Mesothelial cell of epicardium (in vitro differentiated cells): ENCODE results near the gene SMOC2. TPM values are rescaled to one million over a fixed set of nuclear protein-coding genes. Genes with fewer than 3 reads are reported as not detected.

Source experiments
- DNase-seq, 2 experiments: peaks; one replicate each; pipeline ENCODE4 v3.0.0; 2021; ENCODE audit warnings: low spot score in 2 of 2; ENCODE audit not compliant: unreplicated experiment in 2 of 2
- H3K27ac Mint-ChIP-seq: 2 replicates; pipeline ENCODE4 v1.8.0; 2021; ENCODE audit warnings: mixed read lengths
- H3K27me3 Mint-ChIP-seq: 2 replicates; pipeline ENCODE4 v1.8.0; 2021; ENCODE audit warnings: low read depth, mixed read lengths
- H3K36me3 Mint-ChIP-seq: 2 replicates; pipeline ENCODE4 v1.8.0; 2021; ENCODE audit warnings: mixed read lengths
- H3K4me1 Mint-ChIP-seq: 2 replicates; pipeline ENCODE4 v1.8.0; 2021; ENCODE audit warnings: mixed read lengths
- H3K4me3 Mint-ChIP-seq: 2 replicates; pipeline ENCODE4 v1.8.0; 2021; ENCODE audit warnings: mild to moderate bottlenecking, moderate library complexity, mixed read lengths
- H3K9me3 Mint-ChIP-seq: 2 replicates; pipeline ENCODE4 v1.8.0; 2021; ENCODE audit warnings: mixed read lengths
- total RNA-seq: library from RNA; stranded (reverse); gene quantifications from 3 replicates; pipeline ENCODE4 v1.2.1, GENCODE V29; 2021
- TF ChIP-seq, protein P1 (sequence below): fragments of 200-600 bp; sonication (generic); IDR thresholded peaks from one replicate; pipeline ENCODE4 v1.5.0; 2021; ENCODE audit warnings: antibody characterized with exemption; ENCODE audit not compliant: unreplicated experiment

The SMOC2 gene
- total RNA-seq, 1 donor from 2014 or later = 4.4 TPM

DNA sequence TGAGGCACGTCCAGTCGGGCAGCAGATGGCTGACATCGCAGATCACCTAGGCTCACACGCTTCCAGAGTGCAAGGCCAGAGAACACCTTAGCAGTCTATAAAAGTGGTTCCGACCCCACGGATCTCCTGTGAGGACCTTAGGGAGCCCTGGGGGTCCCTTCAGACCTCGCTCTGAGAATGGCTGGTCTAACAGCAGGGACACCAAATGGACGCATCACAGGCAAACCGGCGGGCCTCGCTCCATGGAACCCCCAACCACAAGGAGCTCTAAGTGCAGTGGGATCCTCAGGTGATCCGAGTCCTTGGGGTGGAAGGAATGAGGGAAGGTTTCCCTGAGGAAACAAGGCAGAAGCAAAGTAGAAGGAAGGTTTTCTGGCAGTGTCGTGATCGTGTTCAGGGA, 135.4 kb downstream of the SMOC2 start:
- Mint-ChIP-seq H3K4me3 (no peak overlapping the region), H3K27ac (no peak overlapping the region), H3K27me3 (no peaks in the 10 kb centered on the region), H3K36me3 (no peaks in the 10 kb centered on the region), H3K9me3 (no peaks in the 10 kb centered on the region), H3K4me1 (peaks cover 21% of the 10 kb centered on the region)
- TF ChIP-seq, protein P1, sequence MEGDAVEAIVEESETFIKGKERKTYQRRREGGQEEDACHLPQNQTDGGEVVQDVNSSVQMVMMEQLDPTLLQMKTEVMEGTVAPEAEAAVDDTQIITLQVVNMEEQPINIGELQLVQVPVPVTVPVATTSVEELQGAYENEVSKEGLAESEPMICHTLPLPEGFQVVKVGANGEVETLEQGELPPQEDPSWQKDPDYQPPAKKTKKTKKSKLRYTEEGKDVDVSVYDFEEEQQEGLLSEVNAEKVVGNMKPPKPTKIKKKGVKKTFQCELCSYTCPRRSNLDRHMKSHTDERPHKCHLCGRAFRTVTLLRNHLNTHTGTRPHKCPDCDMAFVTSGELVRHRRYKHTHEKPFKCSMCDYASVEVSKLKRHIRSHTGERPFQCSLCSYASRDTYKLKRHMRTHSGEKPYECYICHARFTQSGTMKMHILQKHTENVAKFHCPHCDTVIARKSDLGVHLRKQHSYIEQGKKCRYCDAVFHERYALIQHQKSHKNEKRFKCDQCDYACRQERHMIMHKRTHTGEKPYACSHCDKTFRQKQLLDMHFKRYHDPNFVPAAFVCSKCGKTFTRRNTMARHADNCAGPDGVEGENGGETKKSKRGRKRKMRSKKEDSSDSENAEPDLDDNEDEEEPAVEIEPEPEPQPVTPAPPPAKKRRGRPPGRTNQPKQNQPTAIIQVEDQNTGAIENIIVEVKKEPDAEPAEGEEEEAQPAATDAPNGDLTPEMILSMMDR = no peak
- no peak for DNase-seq

- Mint-ChIP-seq H3K9me3 (no peaks in the 10 kb centered on the region), H3K4me3 (no peak overlapping the region), H3K27me3 (peaks cover 3% of the 10 kb centered on the region), H3K36me3 (no peaks in the 10 kb centered on the region), H3K27ac (no peak overlapping the region), H3K4me1 (peaks cover 21% of the 10 kb centered on the region)
- DNase-seq = no peak
- TF ChIP-seq, protein P1 = no peak
Observed at GRCh38 chr6:168577496-168577895, 136.5 kb downstream of the SMOC2 start.

GRCh38 chr6:168578036-168578435, 137.1 kb downstream of the SMOC2 start:
- Mint-ChIP-seq H3K9me3 (no peaks in the 10 kb centered on the region), H3K4me3 (no peak overlapping the region)
- no peak for DNase-seq

DNA sequence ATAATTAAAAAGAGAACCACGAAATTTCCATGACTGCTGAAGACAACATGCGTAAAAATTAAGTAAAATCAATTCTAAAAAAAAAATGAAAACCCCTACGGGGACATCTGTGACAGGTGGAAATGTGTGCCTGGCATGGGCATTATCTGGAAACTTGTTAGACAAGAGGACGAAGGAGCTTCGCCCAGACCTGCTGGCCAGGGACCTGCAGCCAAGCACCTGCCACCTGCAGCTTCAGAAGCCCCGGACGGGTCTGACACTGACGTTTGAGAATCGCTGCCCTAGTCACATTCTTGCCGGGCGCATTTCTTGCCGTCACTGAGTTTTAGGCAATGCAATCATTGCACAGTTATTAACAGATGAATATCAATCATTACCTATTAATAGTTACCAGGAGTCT, 140.3 kb downstream of the SMOC2 start:
- H3K27ac Mint-ChIP-seq = no peak overlapping the region
- no peaks in the 10 kb centered on the region for H3K9me3 Mint-ChIP-seq
- no peak overlapping the region for H3K4me3 Mint-ChIP-seq
- peaks cover 4% of the 10 kb centered on the region for H3K4me1 Mint-ChIP-seq
- H3K27me3 Mint-ChIP-seq = peaks cover 5% of the 10 kb centered on the region
- no peaks in the 10 kb centered on the region for H3K36me3 Mint-ChIP-seq
- TF ChIP-seq, protein P1 = no peak
- no peak for DNase-seq

More at GRCh38 chr6:168578036-168578435, 137.1 kb downstream of the SMOC2 start:
- Mint-ChIP-seq H3K36me3 (no peaks in the 10 kb centered on the region), H3K4me1 (peaks cover 21% of the 10 kb centered on the region), H3K27me3 (peaks cover 5% of the 10 kb centered on the region), H3K27ac (no peak overlapping the region)
- TF ChIP-seq, protein P1 = no peak

DNA sequence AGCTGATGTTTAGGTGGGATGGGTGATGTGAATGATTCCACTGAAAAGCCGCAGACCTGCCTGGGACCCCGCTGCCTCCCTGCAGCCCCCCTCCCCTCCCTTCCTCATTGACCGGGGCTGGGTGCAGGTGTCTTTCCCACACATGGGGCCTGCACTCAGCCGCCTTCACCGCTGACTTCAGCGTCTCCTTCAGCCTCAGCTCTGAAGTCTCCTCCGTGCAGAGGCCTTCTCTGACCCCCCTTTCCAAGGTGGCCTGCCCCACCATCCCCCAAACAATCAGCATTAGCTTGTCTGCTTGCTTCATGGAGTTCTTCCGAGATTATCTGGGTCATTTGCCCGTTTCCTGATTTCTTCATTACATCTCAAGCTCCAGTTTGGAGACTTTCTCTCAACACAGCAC, 140.7 kb downstream of the SMOC2 start:
- no peak overlapping the region for H3K27ac Mint-ChIP-seq
- DNase-seq = no peak
- no peak overlapping the region for H3K4me3 Mint-ChIP-seq
- TF ChIP-seq, protein P1 = no peak
- H3K27me3 Mint-ChIP-seq = peaks cover 5% of the 10 kb centered on the region
- H3K36me3 Mint-ChIP-seq = no peaks in the 10 kb centered on the region
- no peaks in the 10 kb centered on the region for H3K9me3 Mint-ChIP-seq
- peaks cover 4% of the 10 kb centered on the region for H3K4me1 Mint-ChIP-seq

DNA sequence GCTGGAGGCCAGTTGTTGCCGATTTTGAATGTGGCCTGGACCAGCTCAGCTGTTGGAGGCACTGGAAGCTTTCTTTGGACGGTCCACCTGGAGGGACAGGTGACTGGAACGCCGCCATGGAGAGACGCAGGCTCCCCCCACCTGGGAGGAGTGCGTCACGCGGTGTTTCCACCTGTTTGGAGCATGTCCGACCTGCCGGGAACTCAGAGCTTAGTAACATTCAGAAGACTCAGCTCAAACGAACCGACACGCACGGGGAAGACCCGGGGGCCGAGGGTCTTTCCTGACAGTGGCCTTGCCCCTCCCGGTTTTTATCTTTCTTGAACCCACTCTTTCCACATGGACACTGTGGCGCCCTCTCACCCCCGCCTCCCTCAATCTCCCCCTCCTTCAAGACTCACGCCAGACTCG, 141.6 kb downstream of the SMOC2 start:
- TF ChIP-seq, protein P1 = no peak
- DNase-seq = no peak
- H3K9me3 Mint-ChIP-seq = peaks cover 5% of the 10 kb centered on the region
- peaks cover 4% of the 10 kb centered on the region for H3K4me1 Mint-ChIP-seq
- no peak overlapping the region for H3K27ac Mint-ChIP-seq
- no peak overlapping the region for H3K4me3 Mint-ChIP-seq
- H3K27me3 Mint-ChIP-seq = peaks cover 5% of the 10 kb centered on the region
- H3K36me3 Mint-ChIP-seq = no peaks in the 10 kb centered on the region
